ENCODE results near the gene ANKRD13A.
A peak's percentile ranks its signal among the peaks of the same experiment; 100 is the strongest.

The ANKRD13A gene

DNA sequence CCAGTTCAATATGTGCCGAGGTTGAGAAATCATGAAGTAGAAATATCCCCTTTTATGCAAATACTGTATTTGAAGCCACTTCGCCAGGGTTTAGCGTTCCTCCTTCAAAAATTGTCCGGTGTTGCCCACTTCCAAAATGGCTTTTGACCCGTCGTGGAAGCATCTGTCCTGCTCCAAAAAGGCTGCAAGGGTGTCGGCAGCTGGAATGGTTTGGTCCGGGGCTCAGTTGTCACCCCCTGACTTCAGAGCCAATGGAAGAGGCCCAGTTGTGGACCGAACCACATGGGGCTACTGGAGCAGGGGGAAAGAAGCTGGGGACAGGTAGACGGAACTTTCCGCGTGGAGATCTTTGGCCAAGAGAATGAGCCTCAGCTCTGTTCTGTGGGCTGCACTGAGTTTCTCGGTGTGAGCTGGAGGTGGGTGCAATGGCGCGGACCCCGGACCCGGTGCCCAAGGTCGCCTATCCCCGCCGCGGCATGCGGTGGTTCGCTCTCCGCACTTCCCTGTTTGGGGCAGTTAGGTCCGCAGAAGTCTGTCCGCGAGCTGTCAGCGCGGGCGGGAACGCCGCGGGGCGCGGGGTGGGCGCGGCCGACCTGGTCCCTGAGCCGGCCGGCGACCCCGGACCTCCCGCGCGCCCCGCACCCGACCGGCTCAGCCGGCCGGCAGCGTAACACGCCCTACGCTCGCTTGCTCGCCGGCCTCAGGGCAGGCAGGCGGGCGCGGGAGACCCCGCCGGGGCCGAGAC, at the start of gene ANKRD13A:
TSS of gene ANKRD13A (plus strand) at position 527 of the 745 bp plus-strand sequence. CDS start 259 bp downstream, outside the sequence.
- peak within 1 kb of the TSS; percentile 86 for H3K4me3 ChIP-seq (ENCODE audit: low read depth, low read length)
- TF ChIP-seq, protein P1, sequence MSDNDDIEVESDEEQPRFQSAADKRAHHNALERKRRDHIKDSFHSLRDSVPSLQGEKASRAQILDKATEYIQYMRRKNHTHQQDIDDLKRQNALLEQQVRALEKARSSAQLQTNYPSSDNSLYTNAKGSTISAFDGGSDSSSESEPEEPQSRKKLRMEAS (IDR thresholded peaks at IDR 0.05; ENCODE audit: low read depth, low read length): 0 out of 2 replicates have a peak, but pooled peaks have one; percentile 65
- TF ChIP-seq POLR2A (IDR thresholded peaks at IDR 0.05; ENCODE audit: extremely low read depth, insufficient read length): peak; percentile 85
- TF ChIP-seq MYC (IDR thresholded peaks at IDR 0.05; ENCODE audit: low read depth, low read length): peak; percentile 70
- no peak for TF ChIP-seq CTCF (IDR thresholded peaks at IDR 0.05; ENCODE audit: low read depth, low read length)
- peak; percentile 98 for DNase-seq (ENCODE audit: low read depth)

- no peak for DNase-seq (ENCODE audit: low read depth)
- H3K4me3 ChIP-seq (ENCODE audit: low read depth, low read length): no peak overlapping the region
- TF ChIP-seq CTCF (IDR thresholded peaks at IDR 0.05; ENCODE audit: low read depth, low read length): no peak
- TF ChIP-seq, protein P1 (IDR thresholded peaks at IDR 0.05; ENCODE audit: low read depth, low read length): no peak
- TF ChIP-seq POLR2A (IDR thresholded peaks at IDR 0.05; ENCODE audit: extremely low read depth, insufficient read length): no peak
- no peak for TF ChIP-seq MYC (IDR thresholded peaks at IDR 0.05; ENCODE audit: low read depth, low read length)
Observed at GRCh38 chr12:109950625-109951024, 48.6 kb upstream of the ANKRD13A start.

DNA sequence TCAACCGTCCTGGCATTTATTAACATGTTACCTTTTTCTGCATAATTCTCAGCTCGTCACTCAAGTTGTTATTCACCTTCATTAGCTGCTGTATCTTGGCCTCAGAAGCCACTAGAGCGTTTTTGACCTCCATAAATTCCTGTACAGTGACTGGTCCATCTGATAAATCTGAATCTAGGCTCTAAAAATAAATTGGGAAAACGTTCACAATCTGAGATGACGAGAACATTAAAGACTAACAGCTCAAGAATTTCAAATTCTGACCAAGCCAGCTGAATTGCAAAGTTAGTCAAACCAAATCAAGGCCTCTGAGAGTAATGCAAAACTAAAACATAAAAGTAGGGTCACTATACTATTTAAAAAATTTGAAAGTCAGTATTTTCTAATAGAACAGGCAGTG, 48.1 kb upstream of the ANKRD13A start:
- no peak for DNase-seq (ENCODE audit: low read depth)
- TF ChIP-seq CTCF (IDR thresholded peaks at IDR 0.05; ENCODE audit: low read depth, low read length): no peak
- TF ChIP-seq MYC (IDR thresholded peaks at IDR 0.05; ENCODE audit: low read depth, low read length): no peak
- TF ChIP-seq POLR2A (IDR thresholded peaks at IDR 0.05; ENCODE audit: extremely low read depth, insufficient read length): no peak
- TF ChIP-seq, protein P1 (IDR thresholded peaks at IDR 0.05; ENCODE audit: low read depth, low read length): no peak
- H3K4me3 ChIP-seq (ENCODE audit: low read depth, low read length): no peak overlapping the region

DNA sequence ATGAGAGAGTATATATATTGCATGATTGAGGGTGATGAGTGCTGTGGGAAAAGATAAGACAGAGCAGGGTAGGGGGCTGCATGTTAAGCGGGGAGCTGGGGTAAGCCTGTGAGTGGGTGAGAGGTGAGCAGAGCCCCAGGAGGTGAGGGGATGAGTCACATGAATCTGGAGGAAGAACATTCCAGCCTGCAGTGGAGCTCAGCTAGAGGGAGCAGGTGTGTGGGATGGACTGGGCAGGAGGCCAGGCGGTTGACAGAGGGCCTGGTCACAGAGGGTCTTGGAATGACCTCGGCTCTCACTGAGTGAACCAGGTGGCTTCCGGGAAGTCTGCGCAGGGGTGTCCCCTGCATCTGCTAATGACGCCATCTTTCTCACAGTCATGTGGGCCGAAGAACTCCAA, 47.5 kb upstream of the ANKRD13A start:
- no peak for DNase-seq (ENCODE audit: low read depth)
- TF ChIP-seq POLR2A (IDR thresholded peaks at IDR 0.05; ENCODE audit: extremely low read depth, insufficient read length) (no peak), MYC (IDR thresholded peaks at IDR 0.05; ENCODE audit: low read depth, low read length) (no peak), CTCF (IDR thresholded peaks at IDR 0.05; ENCODE audit: low read depth, low read length) (no peak)
- TF ChIP-seq, protein P1 (IDR thresholded peaks at IDR 0.05; ENCODE audit: low read depth, low read length): no peak
- no peak overlapping the region for H3K4me3 ChIP-seq (ENCODE audit: low read depth, low read length)

DNA sequence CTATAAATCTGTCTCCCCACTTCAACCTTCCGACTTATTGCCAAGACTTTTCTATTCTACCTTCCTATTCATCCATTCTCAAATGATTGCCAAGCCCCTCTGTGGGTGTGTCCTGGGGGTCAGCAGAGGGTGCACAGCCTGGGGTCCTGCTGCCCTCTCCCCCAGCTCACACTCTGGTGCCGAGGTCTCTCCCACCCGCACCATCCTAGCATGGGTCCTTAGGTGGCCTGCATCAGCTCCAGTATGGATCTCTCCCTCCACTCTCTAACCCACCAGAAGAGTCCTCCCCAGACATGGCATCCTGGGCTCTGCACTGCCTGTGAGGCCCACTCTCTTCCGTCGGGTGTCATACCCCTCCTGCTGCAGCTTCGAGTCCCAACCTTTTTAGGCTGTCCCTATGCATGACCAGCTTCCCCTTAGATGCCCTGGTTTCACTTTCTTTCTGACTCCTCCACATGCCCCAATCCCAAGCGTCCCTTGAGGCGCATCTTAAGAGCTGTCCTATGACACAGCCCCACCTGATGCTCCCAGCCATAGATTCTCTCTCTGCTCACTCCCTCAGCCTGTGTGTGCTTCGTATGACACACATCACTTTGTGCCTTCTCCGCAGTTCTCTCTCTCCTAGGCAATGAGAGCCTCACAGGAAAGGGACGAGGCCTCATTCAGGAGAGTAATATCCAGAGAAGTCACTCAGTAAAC, 46.9 kb upstream of the ANKRD13A start:
- peak; percentile 48 for DNase-seq (ENCODE audit: low read depth)
- no peak for TF ChIP-seq MYC (IDR thresholded peaks at IDR 0.05; ENCODE audit: low read depth, low read length)
- TF ChIP-seq POLR2A (IDR thresholded peaks at IDR 0.05; ENCODE audit: extremely low read depth, insufficient read length): no peak
- TF ChIP-seq, protein P1 (IDR thresholded peaks at IDR 0.05; ENCODE audit: low read depth, low read length): no peak
- no peak for TF ChIP-seq CTCF (IDR thresholded peaks at IDR 0.05; ENCODE audit: low read depth, low read length)
- H3K4me3 ChIP-seq (ENCODE audit: low read depth, low read length): no peak overlapping the region
